Mesendoderm (in vitro differentiated cells): ENCODE data around the gene PCBP1.
A peak's percentile ranks its signal among the peaks of the same experiment; 100 is the strongest.

ENCODE experiments used
- DNase-seq: peaks from one replicate; pipeline ENCODE4 v3.0.0; 2013
- H2AK5ac ChIP-seq: 2 replicates; pipeline ENCODE4 v1.6.1; 2013; ENCODE audit warnings: low read length, inconsistent platforms
- H2BK120ac ChIP-seq: 2 replicates; pipeline ENCODE4 v1.6.1; 2013; ENCODE audit warnings: low read depth, mild to moderate bottlenecking, low read length, moderate library complexity, mixed read lengths
- H2BK15ac ChIP-seq: replicated peaks from 2 replicates; pipeline ENCODE4 v1.6.1; 2013; ENCODE audit warnings: low read depth, mild to moderate bottlenecking, moderate library complexity
- H2BK5ac ChIP-seq: 2 replicates; pipeline ENCODE4 v1.6.1; 2013; ENCODE audit warnings: low read length, inconsistent platforms
- H3K18ac ChIP-seq: 2 replicates; pipeline ENCODE4 v1.6.1; 2013; ENCODE audit warnings: mild to moderate bottlenecking, low read length, mixed read lengths
- H3K23ac ChIP-seq: one replicate; pipeline ENCODE4 v1.6.1; 2013; ENCODE audit warnings: low read length
- H3K27ac ChIP-seq: 2 replicates; pipeline ENCODE4 v1.5.1; 2013; ENCODE audit warnings: low read depth, mild to moderate bottlenecking, inconsistent platforms, low read length, moderate library complexity
- H3K27me3 ChIP-seq: 2 replicates; pipeline ENCODE4 v1.6.1; 2013; ENCODE audit warnings: low read length, control low read depth, mild to moderate bottlenecking, inconsistent platforms; ENCODE audit not compliant: insufficient read depth, poor library complexity
- H3K36me3 ChIP-seq: 2 replicates; pipeline ENCODE4 v1.6.1; 2013; ENCODE audit warnings: low read length, inconsistent platforms; ENCODE audit not compliant: control insufficient read depth, insufficient read depth
- H3K4ac ChIP-seq: one replicate; pipeline ENCODE4 v1.6.1; 2013; ENCODE audit warnings: low read depth, mild to moderate bottlenecking, low read length, moderate library complexity
- H3K4me1 ChIP-seq: 2 replicates; pipeline ENCODE4 v1.6.1; 2013; ENCODE audit warnings: low read depth, low read length, inconsistent platforms; ENCODE audit not compliant: control insufficient read depth
- H3K4me2 ChIP-seq: 2 replicates; pipeline ENCODE4 v1.6.1; 2013; ENCODE audit warnings: low read length
- H3K4me3 ChIP-seq: 2 replicates; pipeline ENCODE4 v1.5.1; 2013; ENCODE audit warnings: mild to moderate bottlenecking, low read length
- H3K56ac ChIP-seq: one replicate; pipeline ENCODE4 v1.6.1; 2013; ENCODE audit warnings: low read length
- H3K79me1 ChIP-seq: 2 replicates; pipeline ENCODE4 v1.6.1; 2013; ENCODE audit warnings: low read length, inconsistent platforms
- H3K79me2 ChIP-seq: 2 replicates; pipeline ENCODE4 v1.6.1; 2013; ENCODE audit warnings: mild to moderate bottlenecking, low read length; ENCODE audit not compliant: control insufficient read depth, insufficient read depth
- H3K9ac ChIP-seq: 2 replicates; pipeline ENCODE4 v1.6.1; 2013; ENCODE audit warnings: low read length, inconsistent platforms
- H4K5ac ChIP-seq: one replicate; pipeline ENCODE4 v1.6.1; 2013; ENCODE audit warnings: low read length
- H4K8ac ChIP-seq: one replicate; pipeline ENCODE4 v1.6.1; 2013; ENCODE audit warnings: low read depth, mild to moderate bottlenecking, control low read depth, low read length, moderate library complexity
- WGBS: extraction: QIAGEN DNeasy Blood & Tissue Kit; methylation state at CpG from one replicate; pipeline ENCODE4 v1.1.7; 2013; ENCODE audit warnings: low lambda C conversion rate, missing lambda C conversion rate; ENCODE audit not compliant: insufficient coverage; ENCODE audit errors: extremely low coverage; 5-methylcytosine and 5-hydroxymethylcytosine counted together

The PCBP1 gene

DNA sequence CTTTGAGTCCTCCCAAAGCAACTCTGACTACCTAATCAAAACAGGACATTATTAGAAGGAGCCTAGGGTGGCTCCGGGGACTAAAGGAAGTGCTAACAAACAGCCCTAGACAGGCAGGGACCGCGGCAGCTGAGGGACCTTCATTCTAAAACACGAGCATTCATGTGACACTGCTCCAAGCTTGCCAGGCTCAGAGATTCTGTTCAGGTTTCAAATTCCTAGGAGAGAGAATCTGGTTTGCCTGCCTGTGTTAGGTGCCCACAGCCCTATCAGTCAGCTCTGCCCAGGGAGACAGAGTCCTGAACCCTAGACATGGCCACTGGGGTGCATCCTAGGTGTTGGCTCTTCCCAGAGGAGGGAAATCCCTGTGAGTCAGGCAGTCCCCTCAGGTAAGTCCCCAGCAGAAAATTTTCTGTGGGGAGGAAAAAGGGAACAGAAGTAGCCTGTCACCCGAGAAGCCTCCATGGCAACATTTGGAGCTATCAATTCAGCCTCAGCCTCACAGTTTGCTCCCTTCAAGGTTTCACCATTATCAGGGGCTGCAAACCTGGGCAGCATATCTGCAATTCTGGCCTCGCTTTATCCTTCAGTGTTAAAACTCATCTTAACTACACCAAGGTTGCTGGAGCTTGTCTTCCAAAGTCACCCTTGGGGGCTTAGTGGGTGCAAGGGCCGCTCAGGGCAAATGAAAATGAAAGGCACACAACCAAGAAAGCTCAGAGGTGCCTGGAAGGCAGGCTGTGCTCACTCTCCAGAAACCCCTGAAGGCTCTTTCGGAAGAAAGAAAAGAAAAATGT is 28.6 kb downstream of the PCBP1 start:
- Histone ChIP-seq H3K4me2 (no peak overlapping the region), H3K36me3 (no peaks in the 10 kb centered on the region), H3K23ac (no peak overlapping the region), H3K56ac (peak overlapping the region; percentile 52), H2AK5ac (no peak overlapping the region), H2BK5ac (peak overlapping the region; percentile 6), H3K27me3 (no peaks in the 10 kb centered on the region), H3K79me2 (no peaks in the 10 kb centered on the region), H4K5ac (peak overlapping the region; percentile 13), H3K4me3 (no peak overlapping the region), H2BK120ac (no peak overlapping the region), H2BK15ac (no peak overlapping the region), H3K4ac (peak overlapping the region; percentile 37), H3K27ac (no peak overlapping the region), H3K79me1 (no peaks in the 10 kb centered on the region), H4K8ac (no peak overlapping the region), H3K9ac (no peak overlapping the region), H3K4me1 (peaks cover 9% of the 10 kb centered on the region), H3K18ac (peak overlapping the region; percentile 43)
- no peak for DNase-seq
- no CpG with 5 or more reads among the region's 8 CpGs for WGBS

DNA sequence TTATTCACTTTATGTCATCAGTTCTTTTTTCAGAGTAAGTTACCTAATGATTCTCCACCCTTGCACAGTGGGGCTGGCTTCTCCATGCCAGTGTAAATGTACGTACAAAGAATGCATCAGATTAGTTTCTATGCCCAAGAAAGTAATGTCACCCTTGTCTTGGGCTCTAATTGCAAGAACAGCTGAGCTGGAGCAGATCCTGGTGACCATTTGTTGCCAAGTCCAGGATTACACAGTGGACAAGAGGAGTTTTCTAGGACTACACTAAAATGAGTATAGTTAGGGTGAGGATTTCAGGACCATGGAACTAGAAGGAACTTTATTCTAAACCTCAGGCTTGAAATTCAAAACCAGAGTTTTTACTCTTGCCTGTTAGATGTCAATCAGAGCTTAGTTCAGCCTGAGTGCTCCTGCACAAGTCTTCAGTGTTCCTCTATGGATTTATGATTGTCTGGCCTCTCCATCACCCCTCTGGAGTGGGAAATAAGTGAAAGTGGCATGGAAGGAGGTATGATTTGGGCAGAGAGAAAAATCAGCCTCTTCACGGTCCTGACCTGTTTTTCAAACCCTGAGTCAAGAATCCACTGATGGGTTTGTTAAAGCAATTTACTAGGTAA is 29.8 kb downstream of the PCBP1 start:
- no peaks in the 10 kb centered on the region for H3K79me1 ChIP-seq
- no peak overlapping the region for H3K27ac ChIP-seq
- H3K9ac ChIP-seq: no peak overlapping the region
- no peak overlapping the region for H3K4ac ChIP-seq
- H3K4me1 ChIP-seq: peaks cover 7% of the 10 kb centered on the region
- no peak overlapping the region for H3K4me3 ChIP-seq
- H3K27me3 ChIP-seq: no peaks in the 10 kb centered on the region
- no peak for DNase-seq
- H3K56ac ChIP-seq: peak overlapping the region; percentile 53
- no peak overlapping the region for H2BK15ac ChIP-seq
- no peak overlapping the region for H2BK5ac ChIP-seq
- no peak overlapping the region for H2AK5ac ChIP-seq
- H3K79me2 ChIP-seq: no peaks in the 10 kb centered on the region
- no peak overlapping the region for H3K23ac ChIP-seq
- no peak overlapping the region for H4K5ac ChIP-seq
- H3K18ac ChIP-seq: no peak overlapping the region
- H2BK120ac ChIP-seq: no peak overlapping the region
- H3K4me2 ChIP-seq: no peak overlapping the region
- no CpG with 5 or more reads among the region's 2 CpGs for WGBS
- H4K8ac ChIP-seq: no peak overlapping the region
- H3K36me3 ChIP-seq: no peaks in the 10 kb centered on the region

DNA sequence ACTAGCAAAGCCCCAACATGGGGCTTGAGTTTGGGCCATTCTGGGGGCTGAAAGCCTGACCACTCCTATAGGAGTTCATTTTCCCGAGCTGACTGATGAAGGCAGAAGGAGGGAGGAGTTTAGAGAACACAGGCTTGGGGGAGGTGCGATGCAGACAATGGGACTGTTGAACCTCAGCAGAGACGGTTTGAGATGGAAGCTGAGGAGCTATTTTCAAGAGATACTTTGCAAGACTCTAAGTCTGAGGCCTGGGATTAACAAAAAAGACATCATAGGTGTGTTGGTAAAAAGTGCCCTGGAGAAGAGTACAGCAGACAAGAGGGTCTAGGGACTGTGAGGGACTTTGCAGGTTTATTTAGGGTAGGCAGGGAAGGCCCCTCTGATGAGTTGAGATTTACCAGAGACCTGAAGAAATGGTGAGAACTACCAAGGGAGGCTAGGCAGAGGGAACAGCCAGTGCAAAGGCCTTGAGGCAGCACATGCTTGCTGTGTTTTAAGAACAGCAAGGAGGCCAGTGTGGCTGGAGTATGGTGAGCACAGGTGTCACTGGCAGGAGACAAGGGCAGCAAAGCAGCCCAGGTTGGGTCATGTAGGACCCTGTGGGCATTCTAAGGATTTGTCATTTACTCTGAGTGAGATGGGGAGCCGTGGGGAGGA is 31.6 kb downstream of the PCBP1 start:
- Histone ChIP-seq H4K8ac (peak overlapping the region; percentile 57), H3K4me3 (no peak overlapping the region), H2AK5ac (peak overlapping the region; percentile 70), H2BK120ac (no peak overlapping the region), H3K36me3 (no peaks in the 10 kb centered on the region), H2BK15ac (no peak overlapping the region), H3K4ac (no peak overlapping the region), H4K5ac (no peak overlapping the region), H3K79me1 (no peaks in the 10 kb centered on the region), H3K27ac (peak overlapping the region; percentile 6), H3K18ac (peak overlapping the region; percentile 1), H2BK5ac (peak overlapping the region; percentile 21), H3K27me3 (no peaks in the 10 kb centered on the region), H3K79me2 (no peaks in the 10 kb centered on the region), H3K4me2 (no peak overlapping the region), H3K56ac (peak overlapping the region; percentile 82), H3K9ac (peak overlapping the region; percentile 43), H3K23ac (no peak overlapping the region), H3K4me1 (peaks cover 7% of the 10 kb centered on the region)
- DNase-seq: peak; percentile 79
- WGBS: no CpG with 5 or more reads among the region's 4 CpGs

DNA sequence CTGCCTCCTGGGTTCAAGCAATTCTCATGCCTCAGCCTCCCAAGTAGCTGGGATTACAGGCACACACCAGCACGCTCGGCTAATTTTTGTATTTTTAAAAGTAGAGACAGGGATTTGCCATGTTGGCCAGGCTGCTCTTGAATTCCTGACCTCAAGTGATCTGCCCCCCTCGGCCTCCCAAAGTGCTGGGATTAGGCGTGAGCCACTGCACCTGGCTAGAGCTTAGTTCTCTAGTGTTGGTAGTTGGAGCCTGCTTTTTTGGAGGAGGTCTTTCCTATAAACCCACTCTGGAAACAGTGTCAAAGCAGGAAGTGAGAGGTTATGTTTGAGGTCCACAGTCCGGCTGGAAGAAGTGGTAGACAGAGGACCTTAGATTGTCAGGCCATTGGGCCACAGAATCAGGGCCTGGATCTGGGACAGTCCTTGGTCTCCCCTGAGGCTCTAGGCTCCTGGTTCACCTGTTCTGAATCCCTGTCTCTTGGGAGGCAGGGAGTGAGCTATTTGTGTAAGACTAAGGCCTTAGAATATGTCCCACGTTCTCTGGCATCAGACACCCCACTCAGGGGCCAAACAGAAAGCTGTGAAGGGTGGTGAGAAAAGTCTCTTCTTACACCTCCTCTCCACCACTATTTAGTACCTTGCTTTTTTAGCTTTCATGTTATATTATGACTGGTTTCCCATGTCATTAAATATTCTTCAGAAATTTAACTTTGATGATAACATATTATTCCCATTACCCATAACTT is 34.5 kb downstream of the PCBP1 start:
- Histone ChIP-seq H3K23ac (no peak overlapping the region), H3K4me2 (no peak overlapping the region), H4K5ac (no peak overlapping the region), H3K27ac (no peak overlapping the region), H2BK5ac (peak overlapping the region; percentile 54), H3K79me1 (no peaks in the 10 kb centered on the region), H2AK5ac (no peak overlapping the region), H3K36me3 (no peaks in the 10 kb centered on the region), H3K27me3 (no peaks in the 10 kb centered on the region), H3K79me2 (no peaks in the 10 kb centered on the region), H4K8ac (no peak overlapping the region), H3K56ac (no peak overlapping the region), H2BK120ac (no peak overlapping the region), H3K4me3 (no peak overlapping the region), H3K18ac (no peak overlapping the region), H3K4ac (no peak overlapping the region), H2BK15ac (no peak overlapping the region), H3K4me1 (peaks cover 5% of the 10 kb centered on the region), H3K9ac (no peak overlapping the region)
- no peak for DNase-seq
- WGBS: no CpG with 5 or more reads among the region's 6 CpGs

DNA sequence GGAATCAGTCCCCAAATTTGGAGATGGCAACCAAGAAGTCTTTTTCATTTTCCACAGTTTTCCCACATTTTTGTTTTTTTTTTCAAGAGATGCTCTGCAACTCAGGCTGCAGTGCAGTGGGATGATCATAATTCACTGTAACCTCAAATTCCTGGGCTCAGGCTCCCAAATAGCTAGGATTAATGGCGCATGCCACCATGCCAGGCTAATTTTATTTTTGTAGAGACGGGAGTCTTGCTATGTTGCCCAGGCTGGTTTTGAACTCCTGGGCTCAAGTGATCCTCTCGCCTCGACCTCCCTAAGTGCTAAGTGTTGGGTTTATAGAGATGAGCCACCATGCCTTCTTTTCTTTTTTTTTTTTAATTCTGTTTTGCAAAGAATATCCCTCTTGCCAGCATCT is 35.2 kb downstream of the PCBP1 start:
- no peak overlapping the region for H2BK120ac ChIP-seq
- H3K4me1 ChIP-seq: peaks cover 5% of the 10 kb centered on the region
- no peak overlapping the region for H3K9ac ChIP-seq
- H3K18ac ChIP-seq: no peak overlapping the region
- no peak overlapping the region for H2BK5ac ChIP-seq
- no peak overlapping the region for H3K27ac ChIP-seq
- no peaks in the 10 kb centered on the region for H3K36me3 ChIP-seq
- no peaks in the 10 kb centered on the region for H3K79me1 ChIP-seq
- no peak overlapping the region for H3K4ac ChIP-seq
- H2BK15ac ChIP-seq: no peak overlapping the region
- H4K5ac ChIP-seq: no peak overlapping the region
- WGBS: no CpG with 5 or more reads among the region's 4 CpGs
- no peak overlapping the region for H3K56ac ChIP-seq
- no peak overlapping the region for H3K4me2 ChIP-seq
- H3K4me3 ChIP-seq: no peak overlapping the region
- DNase-seq: no peak
- H4K8ac ChIP-seq: no peak overlapping the region
- no peaks in the 10 kb centered on the region for H3K79me2 ChIP-seq
- no peaks in the 10 kb centered on the region for H3K27me3 ChIP-seq
- no peak overlapping the region for H2AK5ac ChIP-seq
- H3K23ac ChIP-seq: no peak overlapping the region
